CD14-positive monocyte (primary cell): Measurements from ENCODE around the gene ACTA2. TPM values are rescaled to one million over a fixed set of nuclear protein-coding genes. Genes with fewer than 3 reads are reported as not detected.
A peak's percentile ranks its signal among the peaks of the same experiment; 100 is the strongest.

Experiments
- DNase-seq, 3 donors: peaks; one replicate each; pipeline ENCODE4 v3.0.0-alpha.2; 2011 to 2022
- H2AFZ ChIP-seq: 2 replicates; pipeline ENCODE4 v1.6.0; 2012; ENCODE audit warnings: mild to moderate bottlenecking, low read depth, low read length, inconsistent platforms; ENCODE audit not compliant: insufficient read depth, poor library complexity, severe bottlenecking
- H3K27ac ChIP-seq, 2 donors: 1 replicate in 1 of 2; 2 replicates in 1 of 2; pipeline ENCODE4 v1.5.1; 2012 to 2013; ENCODE audit warnings: low read length in 2 of 2, control low read depth in 1 of 2, inconsistent platforms in 1 of 2, low read depth in 1 of 2, mild to moderate bottlenecking in 1 of 2
- H3K27me3 ChIP-seq, 2 donors: one replicate each; pipeline versions ENCODE4 v1.6.0 to v1.6.1; 2011 to 2013; ENCODE audit warnings: low read length in 2 of 2; ENCODE audit not compliant: control insufficient read depth in 2 of 2, insufficient read depth in 2 of 2
- H3K36me3 ChIP-seq, 2 donors: replicated peaks in 1 of 2; 1 replicate in 1 of 2; 2 replicates in 1 of 2; pipeline versions ENCODE4 v1.5.1 to v1.6.1; 2012 to 2013; ENCODE audit warnings: low read length in 2 of 2, control low read depth in 1 of 2, inconsistent platforms in 1 of 2, mild to moderate bottlenecking in 1 of 2; ENCODE audit not compliant: insufficient read depth in 2 of 2, control insufficient read depth in 1 of 2
- H3K4me1 ChIP-seq, 2 donors: 1 replicate in 1 of 2; 2 replicates in 1 of 2; pipeline versions ENCODE4 v1.5.1 to v1.6.1; 2012 to 2013; ENCODE audit warnings: low read length in 2 of 2, control low read depth in 1 of 2, inconsistent platforms in 1 of 2, mild to moderate bottlenecking in 1 of 2, moderate library complexity in 1 of 2; ENCODE audit not compliant: insufficient read depth in 2 of 2, control insufficient read depth in 1 of 2
- H3K4me2 ChIP-seq: replicated peaks from 2 replicates; pipeline ENCODE3; 2012; ENCODE audit warnings: low read length, moderate library complexity, mild to moderate bottlenecking; ENCODE audit not compliant: poor library complexity, severe bottlenecking; ENCODE audit errors: extremely low read depth
- H3K4me3 ChIP-seq, 3 experiments: fragments of 200-600 bp in 1 of 3; sonication (generic) in 1 of 3; replicated peaks in 1 of 3; 1 replicate in 2 of 3; 2 replicates in 1 of 3; pipeline ENCODE4 v1.5.1; 2011 to 2013; ENCODE audit warnings: low read length in 3 of 3, mild to moderate bottlenecking in 3 of 3, control low read depth in 2 of 3, low read depth in 2 of 3, inconsistent platforms in 1 of 3, moderate library complexity in 1 of 3
- H3K79me2 ChIP-seq: 2 replicates; pipeline ENCODE4 v1.6.0; 2012; ENCODE audit warnings: mild to moderate bottlenecking, control low read depth, inconsistent platforms, low read length, moderate library complexity; ENCODE audit not compliant: insufficient read depth
- H3K9ac ChIP-seq: 2 replicates; pipeline ENCODE4 v1.6.0; 2017; ENCODE audit warnings: low read length, mild to moderate bottlenecking; ENCODE audit not compliant: insufficient read depth, poor library complexity, severe bottlenecking
- H3K9me3 ChIP-seq, 2 donors: replicated peaks in 1 of 2; 1 replicate in 1 of 2; 2 replicates in 1 of 2; pipeline versions ENCODE4 v1.5.1 to v1.6.1; 2012 to 2013; ENCODE audit warnings: low read length in 2 of 2, control low read depth in 1 of 2; ENCODE audit not compliant: control insufficient read depth in 1 of 2, insufficient read depth in 1 of 2
- H4K20me1 ChIP-seq: 2 replicates; pipeline ENCODE4 v1.6.0; 2012; ENCODE audit warnings: mild to moderate bottlenecking, low read length, control low read depth, moderate library complexity; ENCODE audit not compliant: insufficient read depth
- H3K27ac Mint-ChIP-seq, 7 donors: one replicate each; pipeline ENCODE4 v1.8.0; 2020; ENCODE audit warnings: mild to moderate bottlenecking in 7 of 7, mixed read lengths in 7 of 7, moderate library complexity in 6 of 7, inconsistent platforms in 2 of 7
- H3K27me3 Mint-ChIP-seq, 3 donors: one replicate each; pipeline ENCODE4 v1.8.0; 2021 to 2022; ENCODE audit warnings: low read depth in 3 of 3, mild to moderate bottlenecking in 3 of 3, mixed read lengths in 3 of 3, moderate library complexity in 3 of 3, inconsistent platforms in 1 of 3
- H3K36me3 Mint-ChIP-seq, 2 donors: one replicate each; pipeline ENCODE4 v1.8.0; 2020; ENCODE audit warnings: mixed read lengths in 2 of 2, inconsistent platforms in 1 of 2, mild to moderate bottlenecking in 1 of 2
- H3K4me1 Mint-ChIP-seq: one replicate; pipeline ENCODE4 v1.8.0; 2020; ENCODE audit warnings: mild to moderate bottlenecking, mixed read lengths
- H3K4me3 Mint-ChIP-seq, 2 donors: one replicate each; pipeline ENCODE4 v1.8.0; 2020; ENCODE audit warnings: mild to moderate bottlenecking in 2 of 2, mixed read lengths in 2 of 2, moderate library complexity in 1 of 2
- H3K9me3 Mint-ChIP-seq, 7 donors: one replicate each; pipeline ENCODE4 v1.8.0; 2020 to 2022; ENCODE audit warnings: mixed read lengths in 7 of 7, mild to moderate bottlenecking in 6 of 7, moderate library complexity in 6 of 7, inconsistent platforms in 2 of 7
- CTCF ChIP-seq: fragments of 200-600 bp; IDR thresholded peaks from one replicate; pipeline ENCODE4 v1.8.0; 2022; ENCODE audit warnings: antibody characterized with exemption, mild to moderate bottlenecking
- WGBS: methylation state at CpG from one replicate; pipeline ENCODE4 v1.1.5; 2013; ENCODE audit warnings: missing lambda C conversion rate; ENCODE audit not compliant: insufficient coverage; 5-methylcytosine and 5-hydroxymethylcytosine counted together
- intact Hi-C, 2 donors: fragments of 100-400 bp; cut with micrococcal nuclease; formaldehyde crosslinking; loops; one replicate each; pipeline versions ENCODE4 v1.15.0 to v1.15.1; 2023
- polyA plus RNA-seq, 3 donors: library from polyadenylated mRNA; depleted of rRNA in 1 of 3; unstranded in 2 of 3; stranded (reverse) in 1 of 3; fragments of 300-500 nt in 2 of 3; fragments of >200 nt in 1 of 3; fragmentation: Illumina TruSeq in 2 of 3; gene quantifications; 1 replicate in 2 of 3; 2 replicates in 1 of 3; pipeline ENCODE4 v1.2.3, GENCODE V29; 2012 to 2021

The ACTA2 gene
- polyA plus RNA-seq, 3 donors = 4.4 to 12.3 (median 6.8) TPM

- H3K79me2 ChIP-seq = no peaks in the 10 kb centered on the region
- peak overlapping the region; percentile 35 for H3K4me2 ChIP-seq
- H3K9me3 Mint-ChIP-seq = peaks cover 0 to 2% (median 0%) of the 10 kb centered on the region in 7 donors
- H3K4me1 ChIP-seq = peaks cover 23 to 27% of the 10 kb centered on the region in 2 donors
- peaks cover 25% of the 10 kb centered on the region for H3K4me1 Mint-ChIP-seq
- peak overlapping the region in 1 of 2 donors; percentile 30 for H3K4me3 Mint-ChIP-seq
- no peaks in the 10 kb centered on the region for H3K9me3 ChIP-seq
- no peaks in the 10 kb centered on the region for H3K27me3 ChIP-seq
- peak overlapping the region in 1 of 3 experiments; percentile 27 for H3K4me3 ChIP-seq
- H3K27ac Mint-ChIP-seq = peak overlapping the region; percentile 58 to 93 (median 88)
- peaks cover 10 to 11% of the 10 kb centered on the region in 2 donors for H3K36me3 Mint-ChIP-seq
- no peaks in the 10 kb centered on the region for H4K20me1 ChIP-seq
- intact Hi-C loops = no loop called here
- no peak for TF ChIP-seq CTCF
- H3K27me3 Mint-ChIP-seq = peaks cover 0 to 2% (median 0%) of the 10 kb centered on the region in 3 donors
- H3K27ac ChIP-seq = peak overlapping the region in 1 of 2 donors; percentile 82
- DNase-seq = peak in 1 of 3 donors; percentile 15
- no peak overlapping the region for H2AFZ ChIP-seq
- 38% methylated on average over 1 of the region's 11 CpGs for WGBS
- H3K36me3 ChIP-seq = peaks cover 2 to 10% of the 10 kb centered on the region in 2 donors
- H3K9ac ChIP-seq = peak overlapping the region; percentile 25
Observed at GRCh38 chr10:88901984-88902789, 50.4 kb downstream of the ACTA2 start.

GRCh38 chr10:88901206-88901983 lies 51.2 kb downstream of the ACTA2 start:
- Mint-ChIP-seq H3K4me1 (peaks cover 30% of the 10 kb centered on the region), H3K27ac (peak overlapping the region; percentile 58 to 93 (median 88)), H3K9me3 (peaks cover 0 to 2% (median 0%) of the 10 kb centered on the region in 7 donors), H3K4me3 (no peak overlapping the region), H3K36me3 (peaks cover 8 to 15% of the 10 kb centered on the region in 2 donors), H3K27me3 (peaks cover 0 to 2% (median 0%) of the 10 kb centered on the region in 3 donors)
- Histone ChIP-seq H3K4me1 (peaks cover 23 to 27% of the 10 kb centered on the region in 2 donors), H3K79me2 (no peaks in the 10 kb centered on the region), H3K4me2 (peak overlapping the region; percentile 35), H3K9me3 (no peaks in the 10 kb centered on the region), H3K27me3 (no peaks in the 10 kb centered on the region), H3K9ac (no peak overlapping the region), H3K4me3 (peak overlapping the region in 1 of 3 experiments; percentile 27), H3K27ac (peak overlapping the region in 1 of 2 donors; percentile 82), H4K20me1 (no peaks in the 10 kb centered on the region), H3K36me3 (peaks cover 2 to 10% of the 10 kb centered on the region in 2 donors), H2AFZ (no peak overlapping the region)
- TF ChIP-seq CTCF = no peak
- no CpG with 5 or more reads among the region's 1 CpG for WGBS
- intact Hi-C loops = no loop called here
- DNase-seq = peak; percentile 82 to 89 (median 87)
